Endothelial cell (in vitro differentiated cells): ENCODE results near the gene KIAA1958. TPM values are rescaled to one million over a fixed set of nuclear protein-coding genes. Genes with fewer than 3 reads are reported as not detected.

Experiments
- DNase-seq: peaks from one replicate; pipeline ENCODE4 v3.0.0; 2021; ENCODE audit warnings: low spot score
- H3K27ac Mint-ChIP-seq: one replicate; pipeline ENCODE4 v1.8.0; 2021; ENCODE audit warnings: mixed read lengths, inconsistent platforms; ENCODE audit not compliant: unreplicated experiment
- H3K27me3 Mint-ChIP-seq: one replicate; pipeline ENCODE4 v1.8.0; 2021; ENCODE audit warnings: mild to moderate bottlenecking, moderate library complexity, mixed read lengths, inconsistent platforms; ENCODE audit not compliant: unreplicated experiment
- H3K36me3 Mint-ChIP-seq: one replicate; pipeline ENCODE4 v1.8.0; 2021; ENCODE audit warnings: mild to moderate bottlenecking, low read depth, mixed read lengths, inconsistent platforms; ENCODE audit not compliant: unreplicated experiment
- H3K4me1 Mint-ChIP-seq: one replicate; pipeline ENCODE4 v1.8.0; 2021; ENCODE audit warnings: mild to moderate bottlenecking, mixed read lengths, inconsistent platforms; ENCODE audit not compliant: unreplicated experiment
- H3K4me3 Mint-ChIP-seq: one replicate; pipeline ENCODE4 v1.8.0; 2021; ENCODE audit warnings: mild to moderate bottlenecking, mixed read lengths, inconsistent platforms; ENCODE audit not compliant: unreplicated experiment
- H3K9me3 Mint-ChIP-seq: one replicate; pipeline ENCODE4 v1.8.0; 2021; ENCODE audit warnings: mixed read lengths, inconsistent platforms; ENCODE audit not compliant: unreplicated experiment
- total RNA-seq: library from RNA; stranded (reverse); fragmentation: NEBNext Ultra II Directional; extraction: Animal tissue kit (Norgen Biotek cat#: 25700); gene quantifications from one replicate; pipeline ENCODE4 v1.2.1, GENCODE V29; 2021; ENCODE audit not compliant: unreplicated experiment
- TF ChIP-seq, protein P1 (sequence below): fragments of 200-600 bp; sonication (generic); IDR thresholded peaks from one replicate; pipeline ENCODE4 v1.5.0; 2021; ENCODE audit warnings: antibody characterized with exemption; ENCODE audit not compliant: unreplicated experiment

Gene KIAA1958
- total RNA-seq, 1 donor from 2014 or later, result 15.1 TPM

DNA sequence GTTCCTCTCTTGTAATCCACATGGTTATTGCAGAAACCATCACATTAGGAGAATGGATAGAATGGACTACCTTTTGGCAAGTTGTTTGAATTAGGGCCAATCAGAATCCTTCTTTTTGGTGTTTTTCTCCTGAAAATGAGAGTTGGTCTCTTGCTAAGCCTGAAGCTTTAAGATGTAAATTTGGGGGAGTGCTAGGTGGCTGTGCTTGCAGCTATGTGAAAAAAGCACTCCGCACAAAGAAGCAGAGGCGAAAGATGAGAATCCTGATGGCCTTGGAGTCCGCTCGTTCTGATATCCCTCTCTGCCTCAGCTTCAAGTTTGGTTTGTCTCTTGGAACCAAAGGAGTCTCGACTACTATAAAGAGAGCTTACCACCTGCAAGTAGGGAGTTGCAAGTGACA lies 167.7 kb downstream of the KIAA1958 start:
- DNase-seq, result no peak
- TF ChIP-seq, protein P1, sequence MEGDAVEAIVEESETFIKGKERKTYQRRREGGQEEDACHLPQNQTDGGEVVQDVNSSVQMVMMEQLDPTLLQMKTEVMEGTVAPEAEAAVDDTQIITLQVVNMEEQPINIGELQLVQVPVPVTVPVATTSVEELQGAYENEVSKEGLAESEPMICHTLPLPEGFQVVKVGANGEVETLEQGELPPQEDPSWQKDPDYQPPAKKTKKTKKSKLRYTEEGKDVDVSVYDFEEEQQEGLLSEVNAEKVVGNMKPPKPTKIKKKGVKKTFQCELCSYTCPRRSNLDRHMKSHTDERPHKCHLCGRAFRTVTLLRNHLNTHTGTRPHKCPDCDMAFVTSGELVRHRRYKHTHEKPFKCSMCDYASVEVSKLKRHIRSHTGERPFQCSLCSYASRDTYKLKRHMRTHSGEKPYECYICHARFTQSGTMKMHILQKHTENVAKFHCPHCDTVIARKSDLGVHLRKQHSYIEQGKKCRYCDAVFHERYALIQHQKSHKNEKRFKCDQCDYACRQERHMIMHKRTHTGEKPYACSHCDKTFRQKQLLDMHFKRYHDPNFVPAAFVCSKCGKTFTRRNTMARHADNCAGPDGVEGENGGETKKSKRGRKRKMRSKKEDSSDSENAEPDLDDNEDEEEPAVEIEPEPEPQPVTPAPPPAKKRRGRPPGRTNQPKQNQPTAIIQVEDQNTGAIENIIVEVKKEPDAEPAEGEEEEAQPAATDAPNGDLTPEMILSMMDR, result no peak
- no peaks in the 10 kb centered on the region for H3K36me3 Mint-ChIP-seq
- H3K4me3 Mint-ChIP-seq, result no peak overlapping the region
- peaks cover 3% of the 10 kb centered on the region for H3K27me3 Mint-ChIP-seq
- no peaks in the 10 kb centered on the region for H3K9me3 Mint-ChIP-seq
- H3K27ac Mint-ChIP-seq, result no peak overlapping the region
- H3K4me1 Mint-ChIP-seq, result no peaks in the 10 kb centered on the region

DNA sequence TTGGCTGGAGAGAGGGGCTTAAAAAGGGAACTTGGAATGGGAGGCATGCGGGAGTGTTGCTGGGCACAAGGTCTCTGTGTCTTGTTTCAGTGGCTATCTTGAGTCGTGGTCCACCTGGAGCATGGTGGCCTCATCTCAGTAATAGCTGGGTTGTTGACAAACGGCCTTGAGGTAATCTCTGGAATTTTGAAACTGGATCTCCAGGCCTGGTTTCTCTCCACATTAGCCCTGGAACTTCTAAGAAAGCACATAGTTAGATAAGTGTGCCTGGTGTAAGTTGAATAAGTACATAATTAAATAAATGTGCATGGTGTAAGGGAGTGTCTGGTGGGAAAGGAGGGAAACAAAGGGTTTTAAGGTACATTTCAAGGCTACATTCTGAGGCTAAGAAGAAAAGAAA lies 169.0 kb downstream of the KIAA1958 start:
- H3K36me3 Mint-ChIP-seq, result no peaks in the 10 kb centered on the region
- DNase-seq, result no peak
- H3K4me1 Mint-ChIP-seq, result no peaks in the 10 kb centered on the region
- no peaks in the 10 kb centered on the region for H3K9me3 Mint-ChIP-seq
- peaks cover 3% of the 10 kb centered on the region for H3K27me3 Mint-ChIP-seq
- H3K4me3 Mint-ChIP-seq, result no peak overlapping the region
- TF ChIP-seq, protein P1, result no peak
- H3K27ac Mint-ChIP-seq, result no peak overlapping the region

DNA sequence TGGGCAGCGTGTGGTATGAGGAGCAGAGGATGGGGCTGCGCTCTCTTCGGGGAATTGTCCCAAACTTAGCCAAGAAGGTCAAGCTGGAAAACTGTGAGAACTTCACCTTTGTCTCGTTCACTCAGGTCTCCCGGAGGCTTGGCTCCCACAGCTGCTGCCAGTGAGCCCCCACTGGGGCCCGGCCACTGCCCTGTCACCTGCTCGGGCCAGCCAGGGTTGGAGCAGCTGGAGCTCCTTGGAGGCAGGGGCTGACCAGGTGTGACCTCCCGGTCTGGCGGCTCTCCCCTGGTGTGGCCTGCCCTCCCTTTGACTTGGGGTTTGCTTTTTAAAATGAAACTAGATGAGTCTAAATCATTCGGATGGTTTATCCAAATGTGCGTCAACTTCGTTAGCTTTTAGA lies 173.3 kb downstream of the KIAA1958 start:
- no peak overlapping the region for H3K27ac Mint-ChIP-seq
- DNase-seq, result no peak
- no peaks in the 10 kb centered on the region for H3K27me3 Mint-ChIP-seq
- H3K4me1 Mint-ChIP-seq, result no peaks in the 10 kb centered on the region
- no peak overlapping the region for H3K4me3 Mint-ChIP-seq
- no peaks in the 10 kb centered on the region for H3K36me3 Mint-ChIP-seq
- TF ChIP-seq, protein P1, result no peak
- H3K9me3 Mint-ChIP-seq, result no peaks in the 10 kb centered on the region

DNA sequence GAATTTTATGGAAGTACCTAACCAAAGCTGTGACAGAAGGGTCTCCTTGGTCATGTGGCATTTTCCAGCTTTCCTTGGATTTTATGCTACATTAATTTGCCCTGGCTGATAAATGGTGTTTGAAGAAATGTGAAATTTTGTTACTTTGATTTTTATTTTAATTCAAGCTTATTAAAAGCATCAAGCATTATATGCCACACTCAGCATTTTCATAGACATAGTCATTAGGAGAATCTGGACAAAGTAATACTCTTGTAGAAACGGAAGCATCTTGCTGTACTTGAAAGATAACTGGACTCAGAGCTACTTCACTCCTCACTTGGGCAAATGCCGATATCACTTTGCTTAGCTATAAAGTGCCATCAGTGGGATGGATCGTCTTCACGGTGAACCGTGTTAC lies 177.1 kb downstream of the KIAA1958 start:
- H3K36me3 Mint-ChIP-seq, result no peaks in the 10 kb centered on the region
- H3K9me3 Mint-ChIP-seq, result no peaks in the 10 kb centered on the region
- H3K4me1 Mint-ChIP-seq, result no peaks in the 10 kb centered on the region
- TF ChIP-seq, protein P1, result no peak
- no peaks in the 10 kb centered on the region for H3K27me3 Mint-ChIP-seq
- no peak for DNase-seq
- H3K4me3 Mint-ChIP-seq, result no peak overlapping the region
- H3K27ac Mint-ChIP-seq, result no peak overlapping the region

DNA sequence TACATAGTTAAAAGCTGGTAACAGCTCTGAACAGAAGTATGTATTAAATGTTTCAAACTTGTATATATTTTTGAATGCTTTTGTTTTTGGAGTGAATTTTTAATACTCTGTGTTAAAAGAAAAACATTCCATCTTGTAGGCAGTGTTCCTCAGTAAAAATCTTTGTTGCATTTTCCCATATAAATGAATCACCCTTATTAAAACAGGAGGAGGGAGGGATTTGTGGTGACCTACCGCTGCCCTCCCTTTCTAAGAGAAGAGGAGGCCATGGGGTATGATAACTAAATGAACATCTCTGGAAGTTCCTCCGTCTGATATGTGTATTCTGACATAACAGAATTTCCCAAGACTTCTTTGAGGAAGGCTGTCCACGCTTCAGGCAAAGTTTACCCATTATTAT lies 177.9 kb downstream of the KIAA1958 start:
- TF ChIP-seq, protein P1, result no peak
- no peaks in the 10 kb centered on the region for H3K4me1 Mint-ChIP-seq
- no peaks in the 10 kb centered on the region for H3K27me3 Mint-ChIP-seq
- DNase-seq, result no peak
- no peaks in the 10 kb centered on the region for H3K9me3 Mint-ChIP-seq
- no peak overlapping the region for H3K4me3 Mint-ChIP-seq
- H3K27ac Mint-ChIP-seq, result no peak overlapping the region
- H3K36me3 Mint-ChIP-seq, result no peaks in the 10 kb centered on the region
